GM23338 (cell line): Measurements from ENCODE around the gene ASAP2. TPM values are rescaled to one million over a fixed set of nuclear protein-coding genes. Genes with fewer than 3 reads are reported as not detected.

ENCODE experiments used
- ATAC-seq: fragments of 200-7000 bp; cut with Tn5 transposase; 3 replicates; pipeline ENCODE4 v1.9.1; 2020
- DNase-seq: peaks from one replicate; pipeline ENCODE4 v3.0.0-alpha.2; 2015; ENCODE audit warnings: low spot score
- H2AFZ ChIP-seq: fragments of 200-600 bp; sonication (generic); 2 replicates; pipeline ENCODE4 v1.8.0; 2016; ENCODE audit warnings: antibody characterized with exemption, mild to moderate bottlenecking, moderate library complexity
- H3F3A ChIP-seq: fragments of 200-600 bp; sonication (generic); replicated peaks from 2 replicates; pipeline ENCODE4 v1.8.0; 2017; ENCODE audit warnings: antibody characterized with exemption, mixed run types, low read depth
- H3K27ac ChIP-seq: fragments of 200-600 bp; sonication (generic); 2 replicates; pipeline ENCODE4 v1.6.1; 2016; ENCODE audit warnings: low read depth
- H3K27me3 ChIP-seq: fragments of 200-600 bp; sonication (generic); 2 replicates; pipeline ENCODE4 v1.8.0; 2016; ENCODE audit warnings: mild to moderate bottlenecking, mixed run types, moderate library complexity; ENCODE audit not compliant: insufficient read depth
- H3K36me3 ChIP-seq: fragments of 200-600 bp; sonication (generic); 2 replicates; pipeline ENCODE4 v1.8.0; 2016; ENCODE audit warnings: mild to moderate bottlenecking; ENCODE audit not compliant: insufficient read depth
- H3K4me1 ChIP-seq: fragments of 200-600 bp; sonication (generic); 2 replicates; pipeline ENCODE4 v1.8.0; 2016; ENCODE audit warnings: mild to moderate bottlenecking, moderate library complexity; ENCODE audit not compliant: insufficient read depth
- H3K4me2 ChIP-seq: fragments of 200-600 bp; sonication (generic); 2 replicates; pipeline ENCODE4 v1.7.1; 2017; ENCODE audit warnings: mixed run types
- H3K4me3 ChIP-seq: fragments of 200-600 bp; sonication (generic); 2 replicates; pipeline ENCODE4 v1.6.1; 2016; ENCODE audit warnings: mixed run types
- H3K79me2 ChIP-seq: fragments of 200-600 bp; sonication (generic); replicated peaks from 2 replicates; pipeline ENCODE4 v1.8.0; 2017; ENCODE audit warnings: mild to moderate bottlenecking; ENCODE audit not compliant: insufficient read depth
- H3K9me2 ChIP-seq: fragments of 200-600 bp; sonication (generic); 2 replicates; pipeline ENCODE4 v1.8.0; 2017; ENCODE audit not compliant: insufficient read depth
- H4K20me1 ChIP-seq: fragments of 200-600 bp; sonication (generic); replicated peaks from 2 replicates; pipeline ENCODE4 v1.8.0; 2017; ENCODE audit warnings: mild to moderate bottlenecking; ENCODE audit not compliant: insufficient read depth
- H3K27ac Mint-ChIP-seq: 2 replicates; pipeline ENCODE4 v1.8.0; 2020; ENCODE audit warnings: inconsistent platforms, mild to moderate bottlenecking, moderate library complexity, mixed read lengths
- H3K27me3 Mint-ChIP-seq: 3 replicates; pipeline ENCODE4 v1.8.0; 2022; ENCODE audit warnings: low read depth, mild to moderate bottlenecking, moderate library complexity, mixed read lengths, inconsistent platforms; ENCODE audit not compliant: insufficient read depth, poor library complexity
- H3K36me3 Mint-ChIP-seq: 3 replicates; pipeline ENCODE4 v1.8.0; 2021; ENCODE audit warnings: low read depth, mild to moderate bottlenecking, inconsistent platforms, moderate library complexity, mixed read lengths
- H3K4me1 Mint-ChIP-seq: 3 replicates; pipeline ENCODE4 v1.8.0; 2020; ENCODE audit warnings: mild to moderate bottlenecking, inconsistent platforms, mixed read lengths
- H3K4me3 Mint-ChIP-seq: 3 replicates; pipeline ENCODE4 v1.8.0; 2021; ENCODE audit warnings: moderate library complexity, mild to moderate bottlenecking, inconsistent platforms, mixed read lengths
- H3K9me3 Mint-ChIP-seq: 3 replicates; pipeline ENCODE4 v1.8.0; 2020; ENCODE audit warnings: moderate library complexity, mild to moderate bottlenecking, inconsistent platforms, mixed read lengths
- CTCF ChIP-seq, 2 experiments: fragments of 200-600 bp in 1 of 2; sonication (generic) in 1 of 2; conservative IDR thresholded peaks; 2 replicates each; pipeline versions ENCODE4 v1.5.1 to v1.6.1; 2016 to 2017; ENCODE audit warnings: antibody characterized with exemption in 2 of 2, low read depth in 2 of 2, mild to moderate bottlenecking in 2 of 2, moderate library complexity in 1 of 2
- EZH2 ChIP-seq: fragments of 200-600 bp; sonication (generic); IDR thresholded peaks from one replicate; pipeline ENCODE4 v1.8.0; 2017; ENCODE audit warnings: antibody characterized with exemption, mild to moderate bottlenecking, low read depth; ENCODE audit not compliant: unreplicated experiment
- POLR2AphosphoS5 ChIP-seq: IDR thresholded peaks from 2 replicates; pipeline ENCODE4 v1.6.1; 2016; ENCODE audit warnings: antibody characterized with exemption, low read depth
- STAT1 ChIP-seq: IDR thresholded peaks from one replicate; pipeline ENCODE4 v1.6.1; 2016; ENCODE audit warnings: antibody characterized with exemption; ENCODE audit not compliant: unreplicated experiment
- ZNF331 ChIP-seq: fragments of 250-450 bp; sonication (Bioruptor Pico); IDR thresholded peaks from 2 replicates; pipeline ENCODE4 v1.5.0; 2020; ENCODE audit warnings: low read depth, mild to moderate bottlenecking, moderate library complexity
- long read RNA-seq: library from polyadenylated mRNA; unstranded; transcript quantifications from one replicate; pipeline ENCODE4 v2.0.0, GENCODE V29; 2020; ENCODE audit not compliant: unreplicated experiment
- polyA plus RNA-seq: library from polyadenylated mRNA; unstranded; fragments of >200 nt; fragmentation: Nextera tagmentation; extraction: Ambion mirVana; gene quantifications from 2 replicates; pipeline ENCODE4 v1.2.1, GENCODE V29; 2016
- total RNA-seq: library from RNA; depleted of rRNA; stranded (reverse); fragments of >200 nt; shearing (Covaris generic); gene quantifications from 2 replicates; pipeline ENCODE4 v1.2.3, GENCODE V29; 2014; rRNA removed

Gene ASAP2
- total RNA-seq (15.6 and 16.5 TPM in 2 replicates), polyA plus RNA-seq (2.6 and 3.2 TPM in 2 replicates)
- long read RNA-seq, partial matches to known transcripts, result 2 of 2 reads
- long read RNA-seq, other reads (novel, unspliced or antisense), result 0 of 2 reads

GRCh38 chr2:9205963-9206948, at the start of gene ASAP2:
TSS of gene ASAP2 (plus strand) at chr2:9206812. CDS start at chr2:9207105, 293 bp downstream.
- Histone ChIP-seq H2AFZ (peak within 1 kb of the TSS; percentile 95), H3K27ac (no peak within 1 kb of the TSS)
- H3K27me3 Mint-ChIP-seq, result peaks cover 15% of the 10 kb centered on the region

GRCh38 chr2:9158786-9159779, 47.5 kb upstream of the ASAP2 start:
- H3K4me2 ChIP-seq, result no peak overlapping the region
- no peaks in the 10 kb centered on the region for H3F3A ChIP-seq
- H3K27ac ChIP-seq, result no peak overlapping the region
- no peak overlapping the region for H3K4me3 Mint-ChIP-seq
- H3K36me3 Mint-ChIP-seq, result no peaks in the 10 kb centered on the region
- ATAC-seq (no peak), DNase-seq (no peak)
- H2AFZ ChIP-seq, result no peak overlapping the region
- H3K79me2 ChIP-seq, result no peaks in the 10 kb centered on the region
- peaks cover 9% of the 10 kb centered on the region for H3K27me3 Mint-ChIP-seq
- no peaks in the 10 kb centered on the region for H3K9me2 ChIP-seq
- H4K20me1 ChIP-seq, result no peaks in the 10 kb centered on the region
- no peaks in the 10 kb centered on the region for H3K4me1 ChIP-seq
- H3K4me3 ChIP-seq, result no peak overlapping the region
- H3K27ac Mint-ChIP-seq, result no peak overlapping the region
- no peaks in the 10 kb centered on the region for H3K27me3 ChIP-seq
- H3K4me1 Mint-ChIP-seq, result no peaks in the 10 kb centered on the region
- no peaks in the 10 kb centered on the region for H3K9me3 Mint-ChIP-seq
- H3K36me3 ChIP-seq, result no peaks in the 10 kb centered on the region; the same call in 1 of the 2 replicates
- no peak for TF ChIP-seq CTCF (conservative IDR thresholded peaks at IDR 0.05; ENCODE audit: low read depth in 2 of 2)

More at GRCh38 chr2:9205963-9206948, at the start of gene ASAP2:
- peak; percentile 49 for ATAC-seq
- Histone ChIP-seq H3F3A (0 out of 2 replicates have a peak, but pooled peaks cover 3% of the 10 kb centered on the region), H3K36me3 (no peaks in the 10 kb centered on the region), H3K27me3 (peaks cover 35% of the 10 kb centered on the region), H3K79me2 (peaks cover 30% of the 10 kb centered on the region), H3K4me2 (peak within 1 kb of the TSS; percentile 91), H3K4me3 (peak within 1 kb of the TSS; percentile 86), H3K4me1 (peaks cover 22% of the 10 kb centered on the region), H3K9me2 (no peaks in the 10 kb centered on the region), H4K20me1 (peaks cover 14% of the 10 kb centered on the region)
- H3K36me3 Mint-ChIP-seq, result peaks cover 7% of the 10 kb centered on the region; the same call in 2 of the 3 replicates
- H3K4me1 Mint-ChIP-seq, result peaks cover 32% of the 10 kb centered on the region
- H3K27ac Mint-ChIP-seq, result peak within 1 kb of the TSS; percentile 61
- peak; percentile 76 for DNase-seq
- TF ChIP-seq CTCF (conservative IDR thresholded peaks at IDR 0.05; ENCODE audit: low read depth in 2 of 2), result peak; percentile 69 to 71
- TF ChIP-seq POLR2AphosphoS5, result peak; percentile 45; the same call in 1 of the 2 replicates
- no peak for TF ChIP-seq ZNF331 (CRISPR knock-in tag)
- TF ChIP-seq EZH2, result no peak
- TF ChIP-seq STAT1, result no peak
- H3K9me3 Mint-ChIP-seq, result no peaks in the 10 kb centered on the region
- H3K4me3 Mint-ChIP-seq, result peak within 1 kb of the TSS; percentile 90
